Measurements from ENCODE around the gene CD276. TPM values are rescaled to one million over a fixed set of nuclear protein-coding genes. Genes with fewer than 3 reads are reported as not detected.

CD276 gene
- total and polyA plus RNA-seq, 12 donors = 53.4 to 147 (median 84.1) TPM

- H3K27ac ChIP-seq = no peak overlapping the region
- H3K4me1 ChIP-seq (replicated peaks in 1 of 2) = no peaks in the 10 kb centered on the region
- no peak for TF ChIP-seq POLR2A (IDR thresholded peaks at IDR 0.05)
- TF ChIP-seq, protein P1, sequence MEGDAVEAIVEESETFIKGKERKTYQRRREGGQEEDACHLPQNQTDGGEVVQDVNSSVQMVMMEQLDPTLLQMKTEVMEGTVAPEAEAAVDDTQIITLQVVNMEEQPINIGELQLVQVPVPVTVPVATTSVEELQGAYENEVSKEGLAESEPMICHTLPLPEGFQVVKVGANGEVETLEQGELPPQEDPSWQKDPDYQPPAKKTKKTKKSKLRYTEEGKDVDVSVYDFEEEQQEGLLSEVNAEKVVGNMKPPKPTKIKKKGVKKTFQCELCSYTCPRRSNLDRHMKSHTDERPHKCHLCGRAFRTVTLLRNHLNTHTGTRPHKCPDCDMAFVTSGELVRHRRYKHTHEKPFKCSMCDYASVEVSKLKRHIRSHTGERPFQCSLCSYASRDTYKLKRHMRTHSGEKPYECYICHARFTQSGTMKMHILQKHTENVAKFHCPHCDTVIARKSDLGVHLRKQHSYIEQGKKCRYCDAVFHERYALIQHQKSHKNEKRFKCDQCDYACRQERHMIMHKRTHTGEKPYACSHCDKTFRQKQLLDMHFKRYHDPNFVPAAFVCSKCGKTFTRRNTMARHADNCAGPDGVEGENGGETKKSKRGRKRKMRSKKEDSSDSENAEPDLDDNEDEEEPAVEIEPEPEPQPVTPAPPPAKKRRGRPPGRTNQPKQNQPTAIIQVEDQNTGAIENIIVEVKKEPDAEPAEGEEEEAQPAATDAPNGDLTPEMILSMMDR (IDR thresholded peaks at IDR 0.05) = no peak
- WGBS, 4 donors = 67 to 85% (median 77%) methylated on average over 1 of the region's 1 CpG
- H3K4me3 ChIP-seq = no peak overlapping the region
- intact Hi-C loops (cut with DNase I) = no loop called here
- no peaks in the 10 kb centered on the region for H3K9me3 ChIP-seq (replicated peaks in 1 of 3)
- H3K27me3 ChIP-seq = no peaks in the 10 kb centered on the region
- DNase-seq = no peak
- H3K36me3 ChIP-seq (replicated peaks in 1 of 2) = no peaks in the 10 kb centered on the region
Observed at GRCh38 chr15:73744293-73744692, 60.1 kb downstream of the CD276 start.

GRCh38 chr15:73745073-73745472, 60.9 kb downstream of the CD276 start:
- no peaks in the 10 kb centered on the region for H3K9me3 ChIP-seq (replicated peaks in 1 of 3)
- H3K4me1 ChIP-seq (replicated peaks in 1 of 2) = no peaks in the 10 kb centered on the region
- intact Hi-C loops (cut with DNase I) = no loop called here
- no peaks in the 10 kb centered on the region for H3K27me3 ChIP-seq
- no peak for TF ChIP-seq POLR2A (IDR thresholded peaks at IDR 0.05)
- TF ChIP-seq, protein P1 (IDR thresholded peaks at IDR 0.05) = no peak
- 75 to 84% (median 81%) methylated on average over 6 to 7 of the region's 7 CpGs for WGBS, 4 donors
- H3K36me3 ChIP-seq (replicated peaks in 1 of 2) = no peaks in the 10 kb centered on the region
- no peak overlapping the region for H3K27ac ChIP-seq
- DNase-seq = no peak
- H3K4me3 ChIP-seq = no peak overlapping the region

- H3K27me3 ChIP-seq = peaks cover 3% of the 10 kb centered on the region
- no peaks in the 10 kb centered on the region for H3K4me1 ChIP-seq (replicated peaks in 1 of 2)
- intact Hi-C loops (cut with DNase I) = no loop called here
- H3K9me3 ChIP-seq (replicated peaks in 1 of 3) = no peaks in the 10 kb centered on the region
- WGBS, 4 donors = 53 to 67% (median 62%) methylated on average over 6 to 8 of the region's 8 CpGs
- no peaks in the 10 kb centered on the region for H3K36me3 ChIP-seq (replicated peaks in 1 of 2)
- no peak for DNase-seq
- H3K27ac ChIP-seq = no peak overlapping the region
- H3K4me3 ChIP-seq = no peak overlapping the region
- TF ChIP-seq POLR2A (IDR thresholded peaks at IDR 0.05) = no peak
- TF ChIP-seq, protein P1 (IDR thresholded peaks at IDR 0.05) = no peak
Observed at GRCh38 chr15:73746261-73746660, 62.1 kb downstream of the CD276 start.

DNA sequence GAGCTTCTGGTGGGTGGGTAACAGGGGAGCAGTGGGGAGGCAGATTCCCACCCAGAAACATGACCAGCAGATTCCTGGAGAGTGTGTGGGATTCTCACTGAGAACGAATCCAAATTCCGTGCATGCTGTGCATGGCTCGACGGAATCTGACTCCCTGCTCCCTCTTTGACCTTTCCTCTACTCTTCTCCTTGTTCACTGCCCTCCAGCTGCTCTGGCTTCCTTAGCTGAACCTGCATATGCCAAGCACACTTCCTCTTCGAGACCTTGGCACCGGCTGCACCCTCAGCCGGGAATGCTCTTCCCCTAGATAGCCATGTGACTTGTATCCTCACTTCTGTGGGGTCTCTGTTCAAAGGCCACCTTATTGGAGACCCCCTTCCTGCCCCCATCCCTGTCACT, 62.7 kb downstream of the CD276 start:
- no peaks in the 10 kb centered on the region for H3K4me1 ChIP-seq (replicated peaks in 1 of 2)
- WGBS, 4 donors = 31 to 43% (median 37%) methylated on average over 7 of the region's 7 CpGs

More for the DNA sequence above, 62.7 kb downstream of the CD276 start:
- Histone ChIP-seq H3K9me3 (replicated peaks in 1 of 3) (no peaks in the 10 kb centered on the region), H3K4me3 (no peak overlapping the region), H3K27me3 (peaks cover 4% of the 10 kb centered on the region), H3K27ac (peak overlapping the region in 1 of 5 donors; percentile 16), H3K36me3 (replicated peaks in 1 of 2) (no peaks in the 10 kb centered on the region)
- intact Hi-C loops (cut with DNase I) = no loop called here
- TF ChIP-seq POLR2A (IDR thresholded peaks at IDR 0.05) = no peak
- TF ChIP-seq, protein P1 (IDR thresholded peaks at IDR 0.05) = no peak
- no peak for DNase-seq
